HG03060 (cell line): ENCODE measurements around the gene BPTF.
"Not testable (repeated sequence)": the region's sequence is repeated elsewhere in the genome, so short reads cannot be mapped to it uniquely, and the experiment has no call there.

Experiments used
- ATAC-seq: cut with Tn5 transposase; IDR thresholded peaks from one replicate; pipeline ENCODE4 v1.9.1; 2021; ENCODE audit warnings: low read depth, moderate number of reproducible peaks; ENCODE audit not compliant: unreplicated experiment

BPTF gene

GRCh38 chr17:67833946-67834631, 8.8 kb downstream of the BPTF start:
- ATAC-seq: no peak

GRCh38 chr17:67834634-67835033, 9.3 kb downstream of the BPTF start:
- ATAC-seq: no peak

- ATAC-seq: no peak
Measured at GRCh38 chr17:67836205-67836987, 11.1 kb downstream of the BPTF start.

GRCh38 chr17:67837965-67838364, 12.7 kb downstream of the BPTF start:
- no peak for ATAC-seq

- no peak for ATAC-seq
Measured at GRCh38 chr17:67838538-67838937, 13.2 kb downstream of the BPTF start.

- no peak for ATAC-seq
Measured at GRCh38 chr17:67841992-67842391, 16.7 kb downstream of the BPTF start.

- ATAC-seq: no peak
Measured at GRCh38 chr17:67842648-67843047, 17.3 kb downstream of the BPTF start.

GRCh38 chr17:67845374-67845773, 20.1 kb downstream of the BPTF start:
- ATAC-seq: no peak

- ATAC-seq: not testable (repeated sequence)
Measured at GRCh38 chr17:67848189-67848588, 22.9 kb downstream of the BPTF start.

- not testable (repeated sequence) for ATAC-seq
Measured at GRCh38 chr17:67848846-67849245, 23.5 kb downstream of the BPTF start.

GRCh38 chr17:67850991-67851631, 25.8 kb downstream of the BPTF start:
- no peak for ATAC-seq

- no peak for ATAC-seq
Measured at GRCh38 chr17:67853703-67854102, 28.4 kb downstream of the BPTF start.

GRCh38 chr17:67854378-67854777, 29.1 kb downstream of the BPTF start:
- no peak for ATAC-seq

- ATAC-seq: no peak
Measured at GRCh38 chr17:67855504-67856324, 30.4 kb downstream of the BPTF start.

GRCh38 chr17:67856402-67856801, 31.1 kb downstream of the BPTF start:
- ATAC-seq: not testable (repeated sequence)

- no peak for ATAC-seq
Measured at GRCh38 chr17:67862614-67863217, 37.4 kb downstream of the BPTF start.

GRCh38 chr17:67863624-67864247, 38.4 kb downstream of the BPTF start:
- no peak for ATAC-seq

GRCh38 chr17:67865438-67865837, 40.1 kb downstream of the BPTF start:
- ATAC-seq: no peak

- ATAC-seq: no peak
Measured at GRCh38 chr17:67867591-67867990, 42.3 kb downstream of the BPTF start.

- no peak for ATAC-seq
Measured at GRCh38 chr17:67868176-67868575, 42.9 kb downstream of the BPTF start.
